HG02852 (cell line): ENCODE results near the gene CBX5.
A peak's percentile ranks its signal among the peaks of the same experiment; 100 is the strongest.
"Not testable (repeated sequence)": the region's sequence is repeated elsewhere in the genome, so short reads cannot be mapped to it uniquely, and the experiment has no call there.

Source experiments
- ATAC-seq: cut with Tn5 transposase; IDR thresholded peaks from one replicate; pipeline ENCODE4 v1.9.1; 2021; ENCODE audit warnings: mild to moderate bottlenecking, moderate library complexity; ENCODE audit not compliant: unreplicated experiment

Gene CBX5

DNA sequence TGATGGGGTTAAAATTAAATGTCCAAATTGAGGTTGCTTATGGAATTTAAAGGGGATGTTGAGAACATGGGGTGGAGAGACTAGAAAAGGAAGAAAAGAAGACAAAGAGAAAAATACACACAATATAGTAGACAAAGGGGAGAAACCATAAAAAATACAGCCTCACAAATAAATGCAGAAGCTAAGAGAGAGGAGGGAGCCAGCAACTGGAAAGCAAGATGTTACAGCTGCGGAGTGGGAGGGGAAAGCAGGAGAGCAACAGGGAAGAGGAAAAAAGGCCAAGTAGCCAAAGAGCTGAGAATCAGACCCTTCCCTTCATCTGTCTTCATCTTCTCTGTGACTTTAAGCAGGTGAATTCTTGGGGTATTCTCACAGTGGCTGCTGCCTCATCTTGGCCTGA, 51.5 kb downstream of the CBX5 start:
- ATAC-seq: no peak

DNA sequence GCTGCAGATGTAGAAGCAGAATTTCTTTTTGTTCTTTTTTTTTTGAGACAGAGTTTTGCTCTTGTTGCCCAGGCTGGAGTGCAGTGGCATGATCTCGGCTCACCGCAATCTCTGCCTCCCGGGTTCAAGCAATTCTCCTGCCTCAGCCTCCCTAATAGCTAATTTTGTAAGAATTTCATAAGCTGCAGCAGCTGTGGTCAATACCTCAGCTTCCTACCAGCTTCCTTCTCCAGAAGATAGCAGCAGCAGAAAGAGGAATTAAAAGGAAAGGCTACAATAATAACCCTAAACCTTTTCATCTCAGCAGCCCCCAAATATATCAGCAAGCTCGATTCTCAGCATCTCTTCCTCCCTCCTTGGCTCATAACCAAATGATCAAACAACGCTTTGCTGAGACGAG, 52.0 kb downstream of the CBX5 start:
- not testable (repeated sequence) for ATAC-seq

DNA sequence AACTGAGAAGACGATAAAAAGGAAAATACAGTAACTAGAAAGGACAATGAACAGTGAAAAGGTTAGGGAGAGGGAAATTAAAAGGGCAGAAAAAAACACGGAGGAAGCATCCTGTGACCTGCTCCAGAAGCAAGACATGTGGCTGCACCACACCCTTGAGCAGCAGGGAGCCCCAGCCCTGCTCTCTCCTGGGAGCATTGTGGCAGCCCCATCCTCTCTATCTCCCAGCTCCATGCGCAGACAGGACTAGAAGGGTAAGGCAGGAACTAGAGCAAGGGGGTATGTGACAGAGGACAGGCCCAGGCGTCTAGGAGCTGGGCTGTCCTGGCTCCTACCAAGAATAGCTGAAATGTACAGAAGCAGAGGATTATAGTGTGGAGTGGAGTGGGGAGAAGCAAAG, 52.5 kb downstream of the CBX5 start:
- no peak for ATAC-seq

DNA sequence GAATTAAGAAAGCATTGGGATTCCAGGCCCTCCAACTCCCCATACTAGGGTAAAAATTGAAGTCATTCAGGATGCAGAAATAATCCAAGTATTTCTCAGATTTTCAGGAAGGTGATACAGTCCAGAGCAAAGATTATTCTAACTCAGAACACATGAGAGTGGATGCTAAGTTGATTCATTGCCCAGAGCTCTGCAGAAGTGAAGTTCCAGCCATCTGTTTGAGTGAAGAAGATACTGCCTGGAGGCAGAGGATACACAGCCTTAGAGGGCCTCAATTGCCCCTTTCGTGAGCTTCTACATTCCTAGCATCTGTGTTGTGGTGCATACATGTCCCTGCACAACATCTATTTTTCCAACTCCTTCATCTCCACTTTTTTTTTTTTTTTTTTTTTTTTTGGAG, 54.3 kb downstream of the CBX5 start:
- ATAC-seq: no peak

DNA sequence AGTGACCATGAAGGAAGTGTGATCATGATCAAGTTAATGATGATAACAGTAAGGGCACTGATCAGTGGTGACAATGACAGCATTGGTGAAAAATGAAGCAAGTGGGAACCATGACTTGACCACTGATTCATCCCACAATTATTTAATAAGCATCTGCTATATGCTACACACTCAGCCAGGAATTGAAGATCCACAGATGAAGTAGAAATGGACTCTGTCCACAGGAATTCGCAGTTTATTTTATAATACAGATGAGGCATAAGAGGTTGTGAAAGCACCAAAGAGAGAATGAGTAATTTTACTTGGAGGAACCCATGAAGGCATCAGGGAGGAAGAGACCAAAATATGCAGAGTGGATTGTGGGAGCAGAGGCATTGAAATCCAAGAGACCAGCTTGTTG, 57.3 kb downstream of the CBX5 start:
- no peak for ATAC-seq

DNA sequence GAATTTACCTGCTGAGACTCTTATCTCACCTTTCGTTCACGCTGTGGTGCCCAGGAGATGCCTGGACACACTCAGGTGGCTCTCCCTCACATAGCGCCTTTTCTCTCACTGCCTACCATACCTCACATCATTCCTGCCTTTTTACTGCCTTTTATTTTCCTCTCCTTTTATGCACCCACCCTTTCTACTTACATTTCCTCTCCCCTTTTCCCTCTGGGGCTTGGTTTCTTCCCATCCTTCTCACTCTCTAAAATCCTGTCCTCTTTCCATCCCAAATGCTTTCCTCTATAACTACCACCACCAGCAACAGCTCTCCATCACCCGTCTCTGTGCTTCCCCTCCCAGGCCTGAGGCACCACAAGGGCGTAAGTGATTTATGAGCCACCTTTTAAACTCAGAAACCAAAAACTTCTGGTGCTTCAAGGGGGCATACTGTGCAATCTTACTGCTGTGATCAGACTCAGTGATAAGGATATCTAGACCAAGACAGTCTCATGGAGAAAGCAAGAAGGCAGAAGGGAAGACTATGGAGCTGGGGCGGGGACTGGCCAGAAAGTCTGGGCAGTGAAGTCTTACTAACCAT, 58.4 kb downstream of the CBX5 start:
- no peak for ATAC-seq

DNA sequence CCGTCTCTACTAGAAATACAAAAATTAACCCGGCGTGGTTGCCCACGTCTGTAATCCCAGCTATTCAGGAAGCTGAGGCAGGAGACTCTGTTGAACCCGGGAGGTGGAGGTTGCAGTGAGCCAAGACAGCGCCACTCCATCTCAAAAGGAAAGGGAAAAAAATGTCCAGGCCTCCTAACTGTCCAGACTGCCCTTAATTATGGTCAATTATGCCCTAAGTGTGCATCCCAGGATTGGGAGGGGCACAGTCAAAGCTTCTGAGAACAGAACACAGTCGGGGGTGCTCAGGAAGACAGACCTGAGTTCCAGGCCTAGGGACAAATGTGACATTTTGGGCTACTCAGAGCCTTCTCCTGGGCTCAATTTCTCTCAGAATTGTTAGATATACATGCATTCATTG, 59.4 kb downstream of the CBX5 start:
- ATAC-seq: no peak

DNA sequence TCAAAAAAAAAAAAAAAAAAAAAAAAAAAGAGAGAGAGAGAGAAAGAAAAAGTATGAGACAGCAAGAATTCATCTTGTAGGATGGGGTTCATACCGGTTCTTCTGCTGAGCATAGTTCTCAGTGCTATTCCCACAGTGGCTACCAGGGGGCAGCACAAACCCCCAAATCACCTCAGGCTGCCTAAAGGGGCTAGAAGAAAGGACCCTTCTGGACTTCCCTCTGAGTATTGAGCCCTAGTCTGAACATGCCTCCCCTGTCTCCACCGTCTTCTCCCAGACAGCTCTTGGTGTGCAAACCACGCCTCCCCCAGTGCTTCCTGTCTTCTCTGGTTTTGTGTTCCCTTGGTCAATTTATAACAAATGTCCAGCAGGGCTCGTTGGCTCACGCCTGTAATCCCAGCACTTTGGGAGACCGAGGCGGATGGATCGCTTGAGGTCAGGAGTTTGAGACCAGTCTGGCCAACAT, 59.8 kb downstream of the CBX5 start:
- ATAC-seq: no peak

DNA sequence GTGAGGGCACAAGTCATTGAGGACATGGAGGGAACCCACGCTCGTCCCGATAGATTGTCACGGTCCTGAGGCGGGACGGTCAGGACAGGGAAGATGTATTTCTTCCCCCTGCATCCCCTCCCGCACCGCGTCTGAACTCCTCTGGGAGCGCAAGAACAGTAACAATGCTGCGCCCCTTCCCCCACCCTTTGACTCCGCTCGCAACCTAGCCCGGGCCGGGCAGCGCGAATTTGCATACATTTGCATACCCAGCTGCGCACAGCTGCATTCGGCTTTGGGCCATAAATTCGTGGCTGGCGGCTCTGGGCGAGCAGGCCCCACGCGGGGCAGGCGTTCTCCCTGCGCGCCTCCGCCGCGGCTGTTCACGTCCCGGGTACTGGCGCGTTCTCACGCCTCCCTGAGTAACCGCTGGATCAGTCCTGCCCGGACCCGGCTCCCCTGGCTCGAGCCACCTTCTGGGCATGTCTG, 62.1 kb downstream of the CBX5 start:
- ATAC-seq: no peak

DNA sequence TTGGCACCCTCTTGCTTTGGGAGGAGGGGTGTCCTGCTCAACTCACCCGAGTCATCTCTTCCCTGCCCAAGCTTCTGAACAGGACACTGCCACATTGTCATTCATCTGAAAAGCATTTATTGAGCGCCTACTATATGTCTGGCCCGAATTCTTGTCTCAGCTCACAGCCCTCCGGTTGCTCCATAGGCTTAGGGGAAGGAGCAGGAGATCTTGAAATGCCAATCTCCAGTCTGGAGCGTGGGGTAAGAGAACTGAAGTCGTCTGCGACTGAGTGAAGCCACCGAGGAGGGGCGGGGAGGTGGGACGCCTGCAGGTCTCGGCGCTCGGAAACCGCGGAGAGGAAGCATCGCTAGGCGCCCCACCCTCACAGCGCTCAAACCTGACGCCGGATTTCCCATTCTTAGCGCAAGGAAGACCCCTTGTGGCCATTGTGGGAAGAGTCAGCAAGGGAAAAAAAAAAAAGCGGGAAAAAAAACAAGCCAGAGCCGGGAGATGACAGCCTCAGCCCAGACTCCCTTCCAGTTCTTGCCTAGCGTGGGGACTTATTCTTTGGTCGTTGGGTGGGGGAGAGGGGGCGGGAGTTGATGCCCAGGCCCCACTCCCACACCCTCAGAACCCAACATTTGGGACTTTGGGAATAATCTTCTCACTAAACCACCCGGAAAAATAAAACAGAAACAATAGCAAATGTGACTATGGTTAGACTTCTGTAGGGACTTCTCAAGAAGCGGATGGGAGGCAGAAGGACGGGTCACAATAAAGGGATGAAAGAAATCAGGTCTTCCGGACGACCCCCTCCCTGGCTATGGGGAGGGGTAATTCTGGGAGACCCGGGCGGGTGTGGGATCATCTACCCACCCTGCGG, 62.9 kb downstream of the CBX5 start:
- no peak for ATAC-seq

DNA sequence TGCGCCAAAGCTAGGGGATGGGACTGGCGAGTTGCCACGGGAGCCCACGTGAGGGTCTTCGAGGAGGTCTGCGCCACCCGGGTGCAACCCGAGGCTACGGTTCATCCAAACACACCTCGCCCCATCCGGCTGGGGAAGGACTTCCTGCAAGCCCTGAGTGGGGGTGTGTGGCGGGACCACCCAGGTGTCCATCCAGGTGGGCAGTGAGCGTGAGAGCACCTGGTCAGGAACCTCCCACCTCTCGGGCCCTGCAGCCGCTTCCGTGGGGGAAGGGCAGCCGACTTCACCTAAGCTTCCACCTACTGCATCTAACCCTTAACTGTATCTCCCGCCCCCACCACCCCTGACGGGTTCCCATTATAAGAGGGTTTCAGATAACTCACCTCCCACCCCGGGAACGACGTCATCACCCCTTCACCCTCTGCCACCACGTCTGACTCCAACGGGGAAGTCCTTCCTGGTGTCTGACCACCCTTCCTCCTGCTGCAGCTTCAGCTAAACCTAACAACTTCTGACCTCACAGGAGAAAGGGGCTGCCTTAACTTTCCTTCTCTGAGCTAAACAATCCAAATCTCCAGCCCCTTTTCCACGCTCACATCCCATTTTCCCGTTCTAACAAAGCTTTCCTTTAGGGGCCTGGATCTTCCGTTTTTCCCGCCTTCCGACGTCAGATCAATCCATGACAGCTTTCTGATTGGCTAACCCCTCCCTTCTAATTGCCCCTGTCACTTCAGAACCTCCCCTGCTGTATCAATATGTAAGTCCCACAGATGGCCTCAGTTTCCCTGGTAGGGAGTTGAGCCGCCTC, 63.7 kb downstream of the CBX5 start:
- ATAC-seq: no peak

DNA sequence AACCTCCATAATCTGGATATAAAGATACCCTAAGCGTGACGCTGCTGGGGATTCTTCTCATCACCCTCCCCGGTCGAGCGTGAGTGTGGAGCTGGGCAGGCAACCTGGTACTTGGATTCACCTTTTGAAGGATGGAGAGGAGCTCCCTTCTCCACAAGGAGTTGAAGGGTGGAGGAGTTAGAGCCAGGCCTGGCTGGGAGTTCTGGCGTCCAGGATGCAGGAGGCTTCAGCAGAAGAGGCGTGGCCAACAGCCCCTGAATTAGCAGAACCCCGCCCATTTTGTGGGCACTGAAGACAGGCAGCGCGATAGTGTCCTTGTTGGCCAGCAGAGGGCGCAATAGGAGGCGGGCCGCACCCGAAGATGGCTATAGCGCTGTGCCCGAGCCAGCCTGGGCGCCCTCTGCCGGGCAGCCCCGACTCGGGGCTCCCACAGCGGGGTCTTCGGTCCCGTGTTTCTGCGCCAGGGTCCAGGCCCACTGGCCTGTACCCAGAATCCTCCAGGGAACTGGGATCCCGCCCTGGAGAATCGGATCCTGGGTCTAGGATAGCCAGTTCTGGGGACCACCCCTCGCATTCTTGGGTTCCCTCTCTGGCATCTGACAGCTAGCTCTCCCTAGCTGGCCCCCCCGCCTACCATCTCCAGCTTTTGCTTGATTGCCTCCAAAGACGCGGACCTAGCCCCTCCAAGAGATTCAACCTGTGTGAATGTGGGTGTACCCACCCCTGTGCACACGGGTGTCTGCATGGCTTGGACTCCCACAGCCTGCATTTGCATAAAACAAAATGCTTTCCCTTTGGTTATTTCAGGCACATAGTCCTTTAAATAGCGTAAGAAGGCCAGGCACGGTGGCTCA, 65.1 kb downstream of the CBX5 start:
- ATAC-seq: peak; percentile 74

DNA sequence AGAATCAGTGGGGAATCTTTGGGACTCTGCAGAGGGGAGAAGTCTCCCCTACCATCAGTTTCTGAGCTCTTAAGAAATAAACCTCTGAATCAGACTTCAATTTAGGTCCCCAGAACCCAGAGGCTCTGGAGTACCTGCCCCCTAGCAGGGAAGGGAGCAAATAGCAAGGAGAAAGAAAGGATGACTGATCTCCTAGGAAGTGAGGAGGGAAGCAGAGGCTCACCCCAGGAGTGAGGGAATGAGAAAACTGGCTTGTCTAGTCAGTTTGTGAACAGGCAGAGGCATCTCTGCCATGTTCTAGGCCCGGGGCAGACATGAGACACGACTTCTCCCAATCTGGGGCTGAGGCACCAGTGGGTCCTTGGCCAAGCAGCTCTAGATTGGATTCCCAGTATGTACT, 66.8 kb downstream of the CBX5 start:
- ATAC-seq: no peak

DNA sequence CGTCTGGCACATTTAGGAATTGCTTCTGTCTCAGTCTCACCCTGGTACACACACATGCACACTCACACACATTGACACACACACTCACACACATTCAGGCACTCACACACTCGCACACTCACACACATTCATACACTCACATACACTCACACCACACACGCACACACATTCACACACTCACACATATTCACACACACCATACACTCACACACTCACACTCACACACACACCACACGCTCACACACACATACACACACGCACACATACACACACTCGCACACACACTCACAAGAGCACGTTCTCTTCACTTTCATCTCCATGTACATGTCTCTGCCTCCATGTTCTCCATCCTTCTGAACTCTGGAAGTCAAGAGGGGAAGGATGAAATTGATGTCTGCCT, 68.0 kb downstream of the CBX5 start:
- no peak for ATAC-seq

DNA sequence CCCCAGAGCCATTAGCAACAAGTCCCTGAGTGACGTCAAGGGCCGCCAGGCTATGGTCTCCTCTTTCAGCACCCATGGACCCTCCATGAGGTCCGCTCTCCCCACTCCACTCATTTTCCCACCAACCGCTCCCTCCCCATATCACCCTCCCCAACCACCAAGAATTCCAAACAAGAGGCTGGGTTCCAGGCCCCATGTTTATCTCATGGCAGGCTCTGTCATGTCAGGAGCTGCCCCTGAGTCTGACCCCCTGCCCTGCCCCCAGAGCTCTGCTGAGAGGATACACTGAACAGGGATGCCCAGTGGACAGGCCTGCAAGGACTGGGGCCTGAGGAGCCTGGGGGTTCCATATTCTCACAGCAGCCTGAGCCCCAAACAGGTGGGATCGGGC, 69.5 kb downstream of the CBX5 start:
- ATAC-seq: no peak

DNA sequence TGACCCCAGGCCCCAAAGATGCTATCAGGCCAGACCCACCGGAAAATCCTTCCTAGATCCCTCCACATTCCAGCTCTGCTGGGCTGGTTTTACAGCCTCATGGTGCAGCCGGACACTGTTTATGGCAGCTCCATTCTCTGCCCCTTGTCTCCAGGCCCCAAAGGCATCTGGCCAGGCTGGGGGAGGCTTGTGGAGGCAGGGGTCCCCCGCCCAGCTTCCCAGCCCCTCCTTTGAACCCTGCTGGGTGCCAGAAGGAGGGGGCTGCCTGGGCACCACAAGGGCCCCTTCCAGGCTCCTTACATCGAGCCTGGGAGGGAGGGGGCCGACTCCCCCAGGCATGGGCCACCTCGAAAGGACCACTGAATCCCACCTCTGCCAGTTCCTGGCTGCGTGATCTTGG, 71.3 kb downstream of the CBX5 start:
- ATAC-seq: no peak

DNA sequence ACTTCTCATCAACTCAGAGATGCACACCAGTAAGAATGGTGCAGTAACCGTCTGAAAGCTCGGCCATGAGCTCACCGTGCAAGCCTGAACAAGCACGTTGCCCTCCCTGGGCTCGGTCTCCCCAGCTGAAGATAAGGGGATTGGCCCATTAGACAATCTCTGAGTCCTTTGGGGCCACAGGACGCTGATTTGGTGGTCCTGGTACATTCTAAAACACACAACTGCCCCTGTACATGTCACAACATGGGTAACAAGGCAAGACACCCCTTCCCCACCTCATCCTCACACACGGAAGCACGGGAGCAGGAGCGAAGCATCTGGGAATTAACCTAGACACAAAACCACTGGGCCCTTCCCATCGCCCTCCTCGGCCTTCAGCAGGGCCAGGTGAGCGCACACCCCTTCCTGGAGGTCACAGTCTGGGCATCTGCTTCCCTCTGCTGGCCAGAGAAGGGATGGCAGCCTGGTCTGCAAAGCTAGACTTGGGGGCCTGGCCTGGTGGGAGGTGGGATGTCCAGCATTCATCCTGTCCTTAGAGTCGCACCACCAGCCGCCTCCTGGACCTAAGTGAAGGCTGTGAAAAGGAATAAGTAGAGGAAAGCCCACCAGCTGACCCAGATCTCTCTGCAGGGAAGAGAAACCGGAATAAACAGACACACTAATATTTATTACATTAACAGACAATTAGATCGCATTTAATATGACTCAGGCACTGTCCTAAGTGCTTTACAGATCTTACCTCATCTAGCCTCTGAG, 72.2 kb downstream of the CBX5 start:
- no peak for ATAC-seq

DNA sequence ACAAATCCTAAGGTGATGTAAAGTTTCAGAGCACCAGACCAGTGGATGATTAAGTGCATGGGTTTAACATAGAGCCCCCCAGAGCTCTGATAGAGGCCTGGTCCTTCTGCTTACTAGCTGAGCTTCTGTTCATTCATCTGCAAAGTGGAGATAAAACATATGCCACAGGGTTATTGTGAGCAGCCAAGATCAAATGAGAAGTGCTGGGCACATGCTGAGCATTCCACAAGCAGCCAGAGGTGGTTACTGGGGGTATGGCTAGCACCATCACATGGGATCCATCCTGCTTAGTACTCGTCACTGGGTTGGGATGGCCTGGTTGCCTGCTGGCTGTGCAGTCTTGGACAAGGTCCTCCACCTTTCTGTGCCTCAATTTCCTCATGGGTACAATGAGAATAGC, 73.1 kb downstream of the CBX5 start:
- ATAC-seq: no peak

DNA sequence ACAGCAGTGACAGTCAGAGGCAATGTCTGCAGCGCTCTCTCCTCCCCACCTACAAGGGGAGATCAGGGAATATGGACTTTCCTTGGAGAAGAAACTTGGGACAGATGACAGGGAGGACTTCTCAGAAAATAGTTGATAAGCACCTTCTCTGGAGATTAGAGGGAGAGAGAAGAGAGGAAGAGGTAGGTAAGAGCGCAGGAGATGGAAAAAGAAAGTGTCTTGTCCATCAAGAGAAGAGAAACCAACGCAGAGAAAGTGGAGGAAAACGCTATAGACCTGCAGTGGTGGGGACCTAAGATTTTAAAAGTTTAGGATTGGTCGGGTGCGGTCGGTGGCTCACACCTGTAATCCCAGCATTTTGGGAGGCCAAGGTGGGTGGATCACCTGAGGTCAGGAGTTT, 75.6 kb downstream of the CBX5 start:
- no peak for ATAC-seq
